Stimulated activated naive CD8-positive, alpha-beta T cell treated with anti-CD3 and anti-CD28 coated beads, Interleukin-15, Interleukin-2, amounts not matched to agents 100 ng/mL and 50 ng/mL, for 24 hours (primary cell): ENCODE data around the gene MAP2.

Experiments used
- H3K27ac Mint-ChIP-seq: one replicate; pipeline ENCODE4 v1.8.0; 2021; ENCODE audit warnings: mild to moderate bottlenecking, mixed read lengths
- H3K27me3 Mint-ChIP-seq: one replicate; pipeline ENCODE4 v1.8.0; 2021; ENCODE audit warnings: mixed read lengths
- H3K36me3 Mint-ChIP-seq: one replicate; pipeline ENCODE4 v1.8.0; 2021; ENCODE audit warnings: low read depth, mixed read lengths
- H3K4me1 Mint-ChIP-seq: one replicate; pipeline ENCODE4 v1.8.0; 2021; ENCODE audit warnings: low read depth, mixed read lengths
- H3K4me3 Mint-ChIP-seq: one replicate; pipeline ENCODE4 v1.8.0; 2021; ENCODE audit warnings: mild to moderate bottlenecking, mixed read lengths
- H3K9me3 Mint-ChIP-seq: one replicate; pipeline ENCODE4 v1.8.0; 2021; ENCODE audit warnings: mixed read lengths

Gene MAP2

DNA sequence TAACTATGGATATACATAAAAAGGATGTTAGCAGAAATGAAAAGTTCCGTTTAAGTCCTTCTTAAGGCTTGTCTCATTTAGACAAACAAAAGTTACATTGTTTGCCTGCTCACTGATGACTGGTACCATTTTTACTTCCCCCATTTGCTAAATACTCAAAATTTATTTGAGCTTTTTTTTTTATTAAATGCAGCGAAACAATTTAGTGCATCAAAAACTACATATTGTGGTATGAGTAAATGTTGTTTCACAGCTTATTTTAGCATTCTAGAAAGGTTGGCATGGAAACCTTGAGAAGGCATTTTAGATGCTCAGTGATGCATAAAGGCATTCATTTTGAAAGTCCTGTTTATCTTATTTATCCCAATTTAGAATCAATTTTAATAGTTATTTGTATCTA is 100.0 kb downstream of the MAP2 start:
- Mint-ChIP-seq H3K27ac (no peak overlapping the region), H3K36me3 (no peaks in the 10 kb centered on the region), H3K9me3 (no peaks in the 10 kb centered on the region), H3K4me1 (peaks cover 33% of the 10 kb centered on the region), H3K4me3 (no peak overlapping the region), H3K27me3 (no peaks in the 10 kb centered on the region)

DNA sequence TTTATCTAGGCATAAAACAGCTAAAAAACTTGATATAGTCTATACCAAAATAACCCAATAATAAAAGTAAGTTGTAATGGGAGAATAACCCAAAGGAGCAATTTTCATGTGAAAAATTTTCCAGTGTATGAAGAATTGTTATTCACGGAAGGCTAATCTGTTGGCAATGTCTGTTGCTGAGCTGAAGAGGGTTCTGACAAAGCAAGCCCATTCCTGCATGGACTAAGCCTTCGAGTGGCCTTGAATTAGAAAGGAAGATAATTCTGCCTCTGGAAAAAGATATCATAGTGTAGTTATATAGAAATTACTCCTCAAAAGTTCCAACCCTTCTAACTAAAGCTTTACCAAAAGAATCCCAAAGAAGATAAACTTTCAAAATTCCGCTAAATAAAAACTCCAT is 101.5 kb downstream of the MAP2 start:
- Mint-ChIP-seq H3K27ac (no peak overlapping the region), H3K4me3 (peak overlapping the region; percentile 30), H3K27me3 (no peaks in the 10 kb centered on the region), H3K4me1 (peaks cover 33% of the 10 kb centered on the region), H3K36me3 (no peaks in the 10 kb centered on the region), H3K9me3 (no peaks in the 10 kb centered on the region)

DNA sequence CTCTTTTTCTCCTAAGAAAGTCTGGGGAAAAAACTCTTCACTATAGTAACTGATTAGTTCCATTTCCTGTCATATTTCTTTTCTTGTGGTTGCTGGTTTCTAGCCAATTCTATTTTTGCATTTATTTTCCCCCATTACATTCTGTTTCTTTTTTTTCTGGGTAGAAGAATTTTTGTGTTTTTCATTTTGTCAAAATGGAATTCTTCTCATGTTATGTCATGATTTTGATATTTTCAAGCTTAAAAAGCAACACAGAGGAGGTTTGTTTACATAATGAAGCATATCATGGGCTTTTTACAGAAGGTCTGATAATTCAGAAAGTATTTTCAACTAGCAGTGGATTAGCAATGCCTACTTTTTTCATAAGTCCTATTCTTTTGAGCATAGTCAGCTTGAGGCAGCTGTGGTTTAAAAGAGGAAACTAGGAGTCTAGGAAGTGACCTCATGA is 102.0 kb downstream of the MAP2 start:
- Mint-ChIP-seq H3K9me3 (no peaks in the 10 kb centered on the region), H3K27me3 (no peaks in the 10 kb centered on the region), H3K27ac (peak overlapping the region; percentile 66), H3K4me1 (peaks cover 33% of the 10 kb centered on the region), H3K36me3 (no peaks in the 10 kb centered on the region), H3K4me3 (peak overlapping the region; percentile 30)

DNA sequence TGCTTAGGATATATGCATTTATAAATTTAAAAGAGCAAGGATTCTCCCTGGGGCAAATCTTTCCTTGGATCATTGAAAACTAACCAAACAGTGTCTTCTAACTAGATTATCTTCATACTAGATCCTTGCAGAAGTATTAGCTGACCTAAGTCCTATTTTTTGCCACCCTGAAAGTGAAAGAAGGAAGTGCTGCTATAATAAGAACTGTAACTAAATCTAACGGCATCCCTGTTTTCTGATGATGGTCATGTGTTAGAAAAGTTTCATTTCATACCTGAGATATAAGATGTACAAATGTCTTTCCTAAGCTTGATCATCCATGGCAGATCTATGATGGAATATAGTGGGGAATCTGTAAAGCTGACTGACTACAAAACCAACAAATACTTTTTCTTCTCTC is 102.7 kb downstream of the MAP2 start:
- Mint-ChIP-seq H3K4me3 (peak overlapping the region; percentile 31), H3K27me3 (no peaks in the 10 kb centered on the region), H3K27ac (peak overlapping the region; percentile 4), H3K4me1 (peaks cover 33% of the 10 kb centered on the region), H3K9me3 (no peaks in the 10 kb centered on the region), H3K36me3 (no peaks in the 10 kb centered on the region)

DNA sequence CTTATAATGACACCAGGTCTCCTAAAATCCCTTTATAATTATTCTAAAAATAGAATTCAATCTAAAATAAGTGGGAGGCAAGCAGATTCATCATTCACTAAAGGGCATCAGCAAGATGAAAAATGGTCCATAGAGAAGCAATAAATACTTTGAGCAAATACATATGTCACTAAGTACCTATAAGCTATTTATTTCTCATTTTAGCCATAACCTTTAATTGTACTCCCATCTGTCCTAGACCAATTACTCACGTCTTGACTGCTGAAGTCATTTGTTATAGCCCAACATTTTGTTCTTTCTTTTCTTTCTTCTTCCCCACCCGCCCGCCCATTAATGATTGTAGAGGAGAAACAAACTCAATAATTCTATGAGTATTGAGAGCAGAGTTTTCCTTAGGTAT is 105.7 kb downstream of the MAP2 start:
- Mint-ChIP-seq H3K4me3 (no peak overlapping the region), H3K4me1 (peaks cover 27% of the 10 kb centered on the region), H3K27me3 (no peaks in the 10 kb centered on the region), H3K9me3 (no peaks in the 10 kb centered on the region), H3K36me3 (no peaks in the 10 kb centered on the region), H3K27ac (no peak overlapping the region)

DNA sequence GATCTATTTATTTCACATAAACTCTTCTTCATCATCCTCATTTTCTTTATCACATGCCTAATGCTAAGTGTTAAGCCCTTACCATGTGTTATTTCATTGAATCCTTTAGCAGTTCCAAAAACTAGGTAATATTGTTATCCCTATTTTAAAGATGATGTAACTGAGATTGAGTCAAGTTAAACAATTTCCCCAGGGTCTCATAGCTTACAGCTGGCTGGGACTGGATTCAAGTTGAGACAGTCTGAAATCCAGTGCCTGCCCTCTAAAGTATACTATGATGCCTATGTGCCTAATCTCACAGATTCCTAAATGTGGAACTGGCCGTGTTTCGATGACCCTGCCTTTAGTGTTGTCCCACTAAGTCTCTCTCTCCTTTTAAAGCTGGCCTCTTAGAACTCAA is 108.5 kb downstream of the MAP2 start:
- Mint-ChIP-seq H3K36me3 (no peaks in the 10 kb centered on the region), H3K4me3 (no peak overlapping the region), H3K27ac (no peak overlapping the region), H3K27me3 (no peaks in the 10 kb centered on the region), H3K9me3 (no peaks in the 10 kb centered on the region), H3K4me1 (peaks cover 6% of the 10 kb centered on the region)

DNA sequence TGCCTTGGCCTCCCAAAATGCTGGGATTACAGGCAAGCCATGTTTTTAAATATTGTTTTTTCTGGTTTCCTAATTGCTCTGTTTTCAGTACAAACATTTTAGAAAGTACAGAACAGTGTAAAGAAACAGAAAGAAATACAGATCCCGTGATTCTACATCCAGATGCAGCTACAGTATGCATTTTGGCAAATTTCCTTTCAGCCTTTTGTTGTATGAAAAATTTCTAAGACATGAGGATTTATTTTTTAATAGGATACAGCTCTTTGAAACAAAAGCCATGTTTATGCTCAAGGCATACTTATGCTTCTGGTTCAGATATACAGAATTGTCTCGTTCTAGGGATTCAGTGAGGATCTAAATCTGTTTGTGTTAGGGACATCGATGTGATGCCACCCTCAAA is 109.5 kb downstream of the MAP2 start:
- Mint-ChIP-seq H3K27me3 (no peaks in the 10 kb centered on the region), H3K4me3 (no peak overlapping the region), H3K4me1 (no peaks in the 10 kb centered on the region), H3K9me3 (no peaks in the 10 kb centered on the region), H3K27ac (no peak overlapping the region), H3K36me3 (no peaks in the 10 kb centered on the region)

DNA sequence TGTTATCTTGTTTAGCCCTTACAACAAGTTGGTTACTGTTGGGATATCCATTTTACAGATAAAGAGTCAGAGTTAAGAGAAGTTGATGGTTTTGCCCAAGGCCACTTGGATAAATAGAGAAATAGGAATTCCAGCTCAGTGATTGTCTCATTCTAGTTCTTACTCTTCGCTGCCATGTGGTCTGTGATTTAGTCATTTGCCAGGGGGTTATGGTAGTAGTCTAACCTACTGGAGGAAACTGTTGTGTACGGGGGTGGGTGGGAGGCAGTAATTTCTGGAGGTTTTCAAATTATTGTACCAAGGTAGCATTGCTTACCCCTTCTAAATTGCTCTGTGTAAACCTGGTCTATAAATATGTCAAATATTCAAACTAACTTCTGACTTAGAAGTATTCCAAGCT is 110.4 kb downstream of the MAP2 start:
- Mint-ChIP-seq H3K36me3 (no peaks in the 10 kb centered on the region), H3K4me3 (no peak overlapping the region), H3K27ac (no peak overlapping the region), H3K4me1 (no peaks in the 10 kb centered on the region), H3K27me3 (no peaks in the 10 kb centered on the region), H3K9me3 (no peaks in the 10 kb centered on the region)

DNA sequence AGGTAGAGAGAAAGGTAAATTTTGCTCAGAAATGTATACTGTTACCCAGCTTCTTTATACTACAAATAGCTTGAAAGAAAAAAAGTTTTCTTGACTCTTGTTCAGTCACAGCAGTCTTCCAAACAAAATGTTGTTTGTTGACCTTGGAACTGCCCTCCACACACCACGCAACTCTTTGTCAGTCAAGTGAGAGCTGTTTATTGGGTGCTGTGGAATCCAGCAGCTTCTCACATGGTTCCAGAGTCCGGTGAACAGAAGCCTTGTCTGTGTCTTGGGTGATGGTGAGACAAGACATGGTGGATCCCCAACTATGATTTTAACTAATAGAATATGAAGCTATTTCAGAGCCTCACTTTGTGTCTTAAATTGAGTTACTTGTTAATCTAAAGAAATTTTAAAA is 112.5 kb downstream of the MAP2 start:
- Mint-ChIP-seq H3K4me3 (no peak overlapping the region), H3K36me3 (no peaks in the 10 kb centered on the region), H3K27me3 (no peaks in the 10 kb centered on the region), H3K27ac (no peak overlapping the region), H3K9me3 (no peaks in the 10 kb centered on the region), H3K4me1 (no peaks in the 10 kb centered on the region)

DNA sequence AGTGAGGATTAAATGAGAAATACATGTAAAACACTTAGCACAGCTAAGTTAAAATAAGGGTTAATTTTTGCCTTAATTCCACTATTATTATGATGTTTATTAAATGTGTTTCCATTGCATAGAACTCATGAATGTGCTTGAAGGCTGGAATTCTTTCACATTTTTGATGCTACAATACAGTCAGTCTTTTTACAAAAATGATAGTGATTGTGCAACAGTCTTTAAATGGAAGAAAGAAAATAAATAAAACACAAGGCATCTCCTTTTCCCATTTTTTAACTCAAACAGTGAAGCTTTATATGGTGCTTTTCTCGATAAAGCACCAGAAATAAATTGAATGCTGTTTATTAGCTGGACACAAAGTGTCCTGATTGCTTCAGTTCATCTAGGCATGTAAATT is 123.9 kb downstream of the MAP2 start:
- no peaks in the 10 kb centered on the region for H3K4me1 Mint-ChIP-seq
- no peaks in the 10 kb centered on the region for H3K9me3 Mint-ChIP-seq
- no peaks in the 10 kb centered on the region for H3K27me3 Mint-ChIP-seq
- H3K36me3 Mint-ChIP-seq, result no peaks in the 10 kb centered on the region
- H3K4me3 Mint-ChIP-seq, result no peak overlapping the region
- H3K27ac Mint-ChIP-seq, result no peak overlapping the region

DNA sequence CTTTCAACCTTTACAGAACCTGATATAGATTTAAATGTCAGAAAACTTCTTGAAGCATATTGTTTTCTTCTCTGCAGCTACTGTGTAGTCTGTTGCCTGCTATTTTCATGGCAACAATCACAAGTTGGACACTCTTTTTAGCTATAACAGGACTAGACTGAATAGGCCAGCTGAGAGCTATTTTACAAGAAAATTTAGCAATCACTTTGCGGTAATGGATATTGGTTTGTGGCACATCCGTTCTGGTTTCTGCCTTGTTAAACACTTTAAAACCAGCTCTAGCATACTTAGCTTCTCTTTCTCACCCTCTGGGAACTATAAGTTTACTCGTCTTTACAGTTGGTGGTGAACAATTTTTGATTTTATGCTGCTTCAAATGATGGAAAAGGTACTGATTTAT is 125.7 kb downstream of the MAP2 start:
- no peak overlapping the region for H3K27ac Mint-ChIP-seq
- H3K27me3 Mint-ChIP-seq, result no peaks in the 10 kb centered on the region
- no peaks in the 10 kb centered on the region for H3K36me3 Mint-ChIP-seq
- H3K4me1 Mint-ChIP-seq, result no peaks in the 10 kb centered on the region
- no peaks in the 10 kb centered on the region for H3K9me3 Mint-ChIP-seq
- H3K4me3 Mint-ChIP-seq, result no peak overlapping the region

DNA sequence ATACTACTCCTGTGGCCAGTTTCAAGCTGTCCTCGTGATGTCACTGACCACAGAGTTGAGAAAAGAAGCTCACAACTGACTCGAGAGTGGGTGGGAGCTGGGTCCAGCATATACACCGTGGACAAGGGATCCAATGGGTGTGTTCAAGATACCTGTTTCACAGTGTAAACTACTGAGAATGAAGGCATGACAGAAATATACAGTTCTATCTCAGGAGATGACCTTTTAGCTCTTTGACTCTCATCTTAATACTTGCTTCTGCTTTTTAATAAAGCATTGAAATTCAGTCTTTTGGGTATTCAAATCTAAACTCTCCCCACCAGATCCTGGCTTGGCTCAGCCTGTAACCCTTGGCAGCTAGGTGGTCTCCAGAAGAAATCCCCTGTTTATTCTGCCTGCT is 130.1 kb downstream of the MAP2 start:
- Mint-ChIP-seq H3K4me1 (no peaks in the 10 kb centered on the region), H3K4me3 (no peak overlapping the region), H3K27me3 (no peaks in the 10 kb centered on the region), H3K9me3 (no peaks in the 10 kb centered on the region), H3K36me3 (no peaks in the 10 kb centered on the region), H3K27ac (no peak overlapping the region)

DNA sequence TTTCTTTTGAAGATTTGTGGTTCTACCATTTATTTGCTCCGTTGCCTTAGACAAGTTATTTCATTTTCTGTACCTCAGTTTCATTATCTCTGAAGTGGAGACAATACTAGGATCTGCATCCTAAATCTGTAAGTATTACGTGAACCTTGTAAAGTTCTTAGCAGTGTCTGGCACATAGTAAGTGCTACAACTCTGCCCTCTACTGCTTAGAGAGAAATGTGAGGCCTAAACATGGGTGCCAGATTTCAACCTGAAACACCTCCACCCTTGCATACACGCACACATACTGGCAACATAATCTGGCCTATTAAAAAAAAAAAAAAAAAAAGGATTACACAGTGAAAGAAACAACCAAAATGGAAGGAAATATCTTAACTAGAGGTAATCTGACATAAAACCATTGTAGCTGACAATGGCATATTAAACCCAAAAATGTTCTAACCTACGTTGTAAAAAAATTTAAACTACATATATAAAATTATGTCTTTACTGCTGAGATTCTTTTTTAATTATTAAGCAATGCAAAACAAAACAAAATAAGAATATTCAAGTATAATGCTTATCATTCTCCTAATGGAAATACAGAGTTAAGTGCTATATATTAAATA is 132.6 kb downstream of the MAP2 start:
- Mint-ChIP-seq H3K9me3 (no peaks in the 10 kb centered on the region), H3K4me3 (no peak overlapping the region), H3K27me3 (no peaks in the 10 kb centered on the region), H3K27ac (no peak overlapping the region), H3K4me1 (no peaks in the 10 kb centered on the region), H3K36me3 (no peaks in the 10 kb centered on the region)

DNA sequence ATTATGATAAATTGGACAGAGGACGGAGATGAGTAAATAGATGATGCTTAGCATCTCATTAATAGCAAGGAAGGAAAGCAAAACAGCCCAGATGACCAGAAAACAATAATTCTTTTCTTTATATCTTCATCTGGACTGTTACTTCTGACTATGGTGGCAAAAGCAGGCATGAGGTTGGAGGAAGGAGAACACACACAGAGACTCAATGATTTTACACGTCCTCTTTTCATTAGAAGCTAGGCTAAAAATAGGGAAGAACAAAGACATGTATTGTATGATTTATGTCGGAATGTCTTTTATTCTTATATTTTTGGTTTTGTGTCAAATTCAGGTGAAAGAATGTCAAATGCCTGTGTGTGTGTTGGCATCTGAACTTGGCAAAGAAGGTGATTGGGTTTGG is 137.1 kb downstream of the MAP2 start:
- Mint-ChIP-seq H3K9me3 (no peaks in the 10 kb centered on the region), H3K27ac (no peak overlapping the region), H3K36me3 (no peaks in the 10 kb centered on the region), H3K4me1 (no peaks in the 10 kb centered on the region), H3K27me3 (no peaks in the 10 kb centered on the region), H3K4me3 (no peak overlapping the region)

DNA sequence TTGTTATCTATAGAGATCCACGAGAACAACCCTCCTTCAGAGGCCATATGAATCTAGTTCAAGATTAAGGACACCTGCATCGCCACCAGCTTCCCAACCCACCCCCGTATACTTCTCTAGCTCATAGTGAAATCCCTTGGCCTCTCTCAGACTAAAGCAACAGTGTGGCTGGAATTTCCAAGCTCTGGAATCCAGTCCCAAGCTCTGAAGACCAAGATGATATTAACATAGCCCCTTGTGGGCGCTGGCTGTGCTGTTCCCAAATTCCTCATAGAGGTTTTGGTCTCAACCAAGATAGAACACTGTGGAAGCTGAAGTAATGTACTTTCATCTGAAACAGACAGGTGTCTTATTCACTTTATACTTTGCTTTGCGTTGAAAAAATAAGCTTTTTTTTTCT is 139.6 kb downstream of the MAP2 start:
- Mint-ChIP-seq H3K9me3 (no peaks in the 10 kb centered on the region), H3K27ac (no peak overlapping the region), H3K36me3 (no peaks in the 10 kb centered on the region)

DNA sequence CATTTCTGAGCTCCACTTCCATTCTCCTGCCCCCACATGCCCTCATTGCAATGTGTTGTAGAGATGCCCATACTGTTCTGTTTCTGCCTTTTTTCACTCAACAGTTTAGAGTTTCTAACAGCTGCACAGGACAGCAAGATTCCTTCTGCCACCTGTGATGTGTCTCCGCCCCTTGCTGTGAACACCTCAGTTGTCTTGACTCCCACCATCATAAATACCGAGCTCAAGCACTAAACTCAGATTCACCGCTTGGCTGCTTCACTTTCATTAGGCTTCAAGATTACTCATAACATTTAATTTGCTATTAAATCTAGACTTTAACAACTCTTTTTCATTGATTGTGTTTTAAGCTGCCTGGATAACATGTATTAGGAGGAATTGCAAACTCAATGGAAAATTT is 141.0 kb downstream of the MAP2 start:
- no peaks in the 10 kb centered on the region for H3K27me3 Mint-ChIP-seq
- no peaks in the 10 kb centered on the region for H3K4me1 Mint-ChIP-seq

More for the DNA sequence above, 139.6 kb downstream of the MAP2 start:
- H3K4me1 Mint-ChIP-seq, result no peaks in the 10 kb centered on the region
- no peak overlapping the region for H3K4me3 Mint-ChIP-seq
- H3K27me3 Mint-ChIP-seq, result no peaks in the 10 kb centered on the region

More for the DNA sequence above, 141.0 kb downstream of the MAP2 start:
- Mint-ChIP-seq H3K27ac (no peak overlapping the region), H3K4me3 (no peak overlapping the region), H3K9me3 (no peaks in the 10 kb centered on the region), H3K36me3 (no peaks in the 10 kb centered on the region)
